ENCODE measurements around the gene POMP.

Gene POMP

DNA sequence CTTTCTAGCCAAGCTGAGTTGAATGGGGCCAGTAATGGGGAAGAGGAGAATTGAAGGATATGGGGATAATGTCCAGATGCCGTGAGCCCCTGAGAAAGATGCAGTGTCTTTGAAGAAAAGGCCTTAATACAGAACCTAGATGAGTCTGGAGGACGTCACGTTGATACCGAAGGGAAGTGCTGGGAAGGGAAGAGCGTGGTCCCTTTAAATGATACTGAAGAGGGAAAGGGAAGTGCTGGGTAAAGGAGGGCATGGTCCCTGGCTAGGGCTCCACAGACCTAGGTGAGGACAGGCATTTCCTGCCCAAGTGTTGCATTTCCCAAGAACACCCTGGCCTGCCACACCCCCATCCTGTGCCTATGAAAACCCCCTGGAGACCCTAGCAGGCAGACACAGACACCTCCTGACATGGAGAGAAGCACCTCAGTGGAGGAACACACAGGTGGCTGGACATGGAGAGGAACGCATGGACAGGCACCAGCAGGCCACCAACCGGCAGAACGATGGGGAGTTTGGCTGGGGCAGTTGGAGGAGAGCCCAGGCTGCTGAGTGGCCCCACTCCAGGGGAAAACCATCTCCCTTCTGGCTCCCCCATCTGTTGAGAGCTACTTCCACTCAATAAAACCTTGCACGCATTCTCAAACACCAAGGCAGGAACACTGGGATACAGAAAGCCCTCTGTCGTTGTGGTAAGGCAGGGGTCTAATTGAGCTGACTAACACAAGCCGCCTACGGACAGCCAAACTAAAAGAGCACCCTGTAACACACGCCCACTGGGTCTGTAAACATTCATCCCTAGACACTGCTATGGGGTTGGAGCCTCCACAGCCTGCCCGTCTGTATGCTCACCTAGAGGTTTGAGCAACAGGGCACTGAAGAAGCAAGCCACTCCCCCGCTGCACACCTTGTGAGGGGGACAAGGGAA is 34.9 kb upstream of the POMP start:
- in situ Hi-C loops (cut with HindIII; ENCODE audit: low pct_unique_long_range_greater_than_20kb, low sequenced_read_pairs), result no loop called here
- DNase-seq (ENCODE audit: low read depth in 1 of 2, low spot score in 1 of 2), result no peak
- no peak for TF ChIP-seq JUND (IDR thresholded peaks at IDR 0.05; ENCODE audit: low read depth)

DNA sequence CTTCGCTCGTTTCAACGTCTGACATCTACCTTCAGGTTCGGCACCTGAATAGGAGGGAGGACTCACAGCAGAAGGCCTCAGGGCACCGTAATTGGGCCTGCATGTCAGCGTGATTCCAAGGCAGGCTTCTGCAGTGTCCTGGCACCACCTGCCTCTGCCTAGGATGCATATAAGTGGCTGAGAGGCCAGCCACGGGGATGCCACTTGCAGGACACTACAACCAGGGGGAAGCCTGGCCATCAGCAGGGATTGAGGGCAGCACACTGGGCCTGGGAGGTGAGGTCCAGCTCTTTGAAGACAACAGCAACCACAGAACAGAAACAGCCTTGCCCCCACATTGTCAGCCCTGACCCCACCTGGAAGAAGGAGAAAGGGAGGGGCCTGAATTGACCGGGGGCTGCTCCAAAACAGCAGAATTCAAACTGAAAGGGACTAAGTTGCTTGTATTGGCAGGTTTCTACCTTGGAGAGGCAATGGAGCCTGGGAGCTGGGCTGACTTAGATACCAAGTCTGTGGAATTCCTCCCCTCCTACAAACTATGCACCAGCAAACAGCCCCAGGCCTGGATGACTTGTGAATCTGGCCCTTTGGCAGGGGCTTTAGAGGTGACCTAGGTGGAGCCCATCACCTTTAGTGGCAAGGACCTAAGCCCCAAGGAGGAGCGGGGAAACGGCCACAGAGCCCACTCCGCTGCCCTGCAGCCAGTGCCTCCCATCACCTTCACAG is 34.1 kb upstream of the POMP start:
- no peak for TF ChIP-seq JUND (IDR thresholded peaks at IDR 0.05; ENCODE audit: low read depth)
- in situ Hi-C loops (cut with HindIII; ENCODE audit: low pct_unique_long_range_greater_than_20kb, low sequenced_read_pairs), result no loop called here
- no peak for DNase-seq (ENCODE audit: low read depth in 1 of 2, low spot score in 1 of 2)

DNA sequence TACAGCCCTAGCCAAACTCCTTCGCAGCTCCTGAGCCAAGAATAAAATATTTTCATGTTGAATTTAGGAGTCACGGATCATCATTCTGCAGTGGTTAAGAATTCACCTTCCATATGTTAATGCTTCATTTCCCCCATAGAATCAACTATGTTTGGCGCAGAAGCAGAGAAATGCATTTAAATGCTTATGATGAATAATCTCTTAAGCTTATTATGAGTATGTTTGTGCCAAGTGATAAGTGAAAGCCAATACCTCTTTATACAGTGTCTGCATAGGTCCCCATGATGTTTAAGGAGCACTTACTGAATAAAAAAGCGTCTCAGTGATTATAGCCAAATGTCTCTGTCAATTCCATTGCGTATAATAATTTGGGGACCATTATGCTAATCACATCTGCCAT is 32.7 kb upstream of the POMP start:
- no peak for DNase-seq (ENCODE audit: low read depth in 1 of 2, low spot score in 1 of 2)
- TF ChIP-seq JUND (IDR thresholded peaks at IDR 0.05; ENCODE audit: low read depth), result no peak
- in situ Hi-C loops (cut with HindIII; ENCODE audit: low pct_unique_long_range_greater_than_20kb, low sequenced_read_pairs), result no loop called here

DNA sequence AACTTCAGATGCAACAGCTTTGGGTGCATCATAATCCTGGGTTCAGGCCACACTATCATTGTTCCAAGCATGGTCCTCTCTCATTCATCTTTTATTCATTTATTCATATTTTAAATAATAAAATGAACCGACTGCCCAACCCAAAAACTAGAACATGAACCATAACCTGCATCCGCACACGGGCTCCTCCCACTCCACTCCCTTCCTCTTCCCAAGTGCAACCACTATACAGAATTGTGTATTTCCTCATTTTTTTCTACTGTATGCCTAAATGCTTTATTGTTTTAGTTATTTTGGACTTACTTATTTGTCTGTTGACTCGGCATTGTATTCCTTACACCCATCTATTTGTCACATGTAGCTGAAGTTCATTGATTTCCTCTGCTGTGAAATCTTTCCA is 30.7 kb upstream of the POMP start:
- TF ChIP-seq JUND (IDR thresholded peaks at IDR 0.05; ENCODE audit: low read depth), result no peak
- DNase-seq (ENCODE audit: low read depth in 1 of 2, low spot score in 1 of 2), result no peak
- in situ Hi-C loops (cut with HindIII; ENCODE audit: low pct_unique_long_range_greater_than_20kb, low sequenced_read_pairs), result no loop called here

DNA sequence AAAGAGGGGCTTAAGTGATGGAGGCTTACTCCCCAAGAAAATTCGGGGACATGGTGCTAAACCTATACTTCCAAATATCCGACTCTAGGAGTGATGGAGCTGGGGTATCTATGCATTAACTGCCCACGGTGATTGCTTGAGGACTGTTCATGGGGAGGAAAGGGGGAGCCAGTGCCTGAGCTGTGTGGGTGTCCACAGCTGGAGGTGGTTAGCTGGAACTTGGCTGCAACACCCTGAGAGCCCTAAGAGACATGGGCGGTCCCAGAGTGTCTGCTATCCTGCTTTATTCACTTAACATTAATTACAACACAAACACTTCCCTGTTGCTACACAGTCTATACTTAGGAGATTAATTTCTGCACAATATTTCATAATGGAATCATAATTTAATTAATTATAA is 28.1 kb upstream of the POMP start:
- in situ Hi-C loops (cut with HindIII; ENCODE audit: low pct_unique_long_range_greater_than_20kb, low sequenced_read_pairs), result no loop called here
- no peak for TF ChIP-seq JUND (IDR thresholded peaks at IDR 0.05; ENCODE audit: low read depth)

DNA sequence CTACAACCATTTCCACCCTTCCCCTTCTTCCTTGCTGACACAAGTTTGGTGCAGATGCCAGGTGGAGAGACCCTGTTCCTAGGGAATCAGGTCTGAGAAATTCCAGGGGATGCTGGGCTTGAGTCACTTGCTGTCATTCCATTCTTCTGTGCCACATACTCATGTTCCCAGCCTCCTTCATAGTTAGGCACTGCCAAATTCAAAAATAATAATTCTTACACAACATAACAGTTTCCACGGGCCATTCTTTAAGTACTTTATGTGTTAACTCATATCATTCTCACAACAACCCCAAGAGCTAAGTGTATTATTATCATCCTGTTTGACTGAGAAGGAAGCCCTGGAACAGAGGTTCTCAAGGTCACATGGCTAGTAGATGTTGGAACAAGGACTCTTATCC is 27.1 kb upstream of the POMP start:
- DNase-seq (ENCODE audit: low read depth in 1 of 2, low spot score in 1 of 2), result no peak
- in situ Hi-C loops (cut with HindIII; ENCODE audit: low pct_unique_long_range_greater_than_20kb, low sequenced_read_pairs), result no loop called here
- no peak for TF ChIP-seq JUND (IDR thresholded peaks at IDR 0.05; ENCODE audit: low read depth)

More for the DNA sequence above, 28.1 kb upstream of the POMP start:
- DNase-seq (ENCODE audit: low read depth in 1 of 2, low spot score in 1 of 2), result no peak

DNA sequence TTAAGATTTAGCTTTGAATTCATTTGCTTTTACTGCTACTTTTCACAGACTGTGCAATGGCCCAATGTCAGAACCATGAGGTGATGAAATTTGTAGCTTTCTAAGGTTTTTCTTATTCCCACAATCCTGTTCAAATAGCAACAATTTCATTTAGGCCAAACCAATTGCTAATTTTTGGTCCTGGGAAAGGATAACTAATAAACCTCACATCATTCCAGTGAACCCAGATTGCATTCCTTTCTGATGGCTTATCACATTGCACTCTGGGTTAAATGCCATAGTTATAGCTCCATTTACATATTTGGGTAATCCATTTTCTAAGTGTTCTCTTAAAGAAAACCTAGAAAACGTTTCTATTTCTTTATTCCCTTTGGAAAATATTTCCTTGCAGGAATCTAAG is 22.9 kb upstream of the POMP start:
- in situ Hi-C loops (cut with HindIII; ENCODE audit: low pct_unique_long_range_greater_than_20kb, low sequenced_read_pairs), result no loop called here
- DNase-seq (ENCODE audit: low read depth in 1 of 2, low spot score in 1 of 2), result no peak
- no peak for TF ChIP-seq JUND (IDR thresholded peaks at IDR 0.05; ENCODE audit: low read depth)

DNA sequence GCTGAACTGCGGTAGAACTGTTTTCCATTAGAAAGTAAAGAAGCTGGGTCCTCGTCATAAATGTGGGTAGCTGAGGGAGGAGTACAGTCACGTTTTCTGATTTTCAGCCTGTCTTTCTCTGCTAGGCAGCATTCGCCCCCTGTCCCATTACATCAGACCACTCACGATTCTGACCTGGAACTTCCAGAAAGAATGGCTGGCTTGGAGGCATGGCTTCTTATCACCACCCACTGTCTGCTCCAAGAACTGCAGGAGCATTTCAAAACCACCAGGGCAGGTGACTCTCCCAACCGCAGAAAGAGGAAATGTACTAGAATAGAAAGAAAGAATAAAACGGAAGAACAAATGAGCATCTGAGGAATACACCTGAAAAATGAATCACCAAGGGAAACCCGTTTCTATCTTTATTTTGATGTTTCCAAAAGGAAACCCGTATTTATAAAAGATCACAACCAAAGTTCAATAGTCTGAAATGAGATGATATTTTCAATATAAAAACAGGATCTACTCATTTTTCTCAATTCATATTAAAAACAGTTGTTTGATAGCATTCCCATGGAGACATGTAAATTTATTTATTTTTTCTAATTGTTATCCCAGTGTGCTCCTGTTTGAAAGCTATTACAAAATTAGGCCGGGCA is 22.1 kb upstream of the POMP start:
- no peak for TF ChIP-seq JUND (IDR thresholded peaks at IDR 0.05; ENCODE audit: low read depth)
- in situ Hi-C loops (cut with HindIII; ENCODE audit: low pct_unique_long_range_greater_than_20kb, low sequenced_read_pairs), result no loop called here
- DNase-seq (ENCODE audit: low read depth in 1 of 2, low spot score in 1 of 2), result peak in 1 of 2 experiments; percentile 65

DNA sequence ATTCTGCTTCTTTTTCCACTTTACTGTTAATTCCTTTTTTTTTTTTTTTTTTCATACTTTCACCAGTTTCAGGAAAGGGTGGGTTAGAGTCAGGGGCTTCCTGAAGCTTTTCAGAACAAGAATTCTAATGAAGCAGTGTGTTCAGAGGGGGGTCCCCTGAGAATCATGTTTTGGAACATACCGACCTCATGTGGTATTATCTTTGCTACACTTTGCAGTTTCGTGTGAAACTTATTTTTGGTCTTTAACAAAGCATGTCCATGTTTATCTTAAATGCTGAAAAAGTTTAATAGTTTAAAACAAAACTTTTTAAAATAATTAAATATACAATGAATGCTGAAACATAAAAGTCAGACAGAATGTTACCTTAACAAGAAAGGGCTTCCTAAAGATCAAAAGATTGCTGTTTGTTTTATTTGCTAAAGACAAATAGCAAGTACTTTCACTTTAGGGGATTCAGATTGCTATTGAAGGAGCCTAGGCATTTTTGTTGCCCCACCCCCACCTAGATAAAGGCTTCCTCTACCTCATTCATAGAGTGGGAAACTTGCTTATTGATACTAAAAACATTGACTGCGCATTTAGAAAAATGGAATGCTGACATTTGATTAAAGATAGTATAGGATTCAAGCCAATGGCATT is 21.1 kb upstream of the POMP start:
- in situ Hi-C loops (cut with HindIII; ENCODE audit: low pct_unique_long_range_greater_than_20kb, low sequenced_read_pairs), result no loop called here
- no peak for TF ChIP-seq JUND (IDR thresholded peaks at IDR 0.05; ENCODE audit: low read depth)
- no peak for DNase-seq (ENCODE audit: low read depth in 1 of 2, low spot score in 1 of 2)

DNA sequence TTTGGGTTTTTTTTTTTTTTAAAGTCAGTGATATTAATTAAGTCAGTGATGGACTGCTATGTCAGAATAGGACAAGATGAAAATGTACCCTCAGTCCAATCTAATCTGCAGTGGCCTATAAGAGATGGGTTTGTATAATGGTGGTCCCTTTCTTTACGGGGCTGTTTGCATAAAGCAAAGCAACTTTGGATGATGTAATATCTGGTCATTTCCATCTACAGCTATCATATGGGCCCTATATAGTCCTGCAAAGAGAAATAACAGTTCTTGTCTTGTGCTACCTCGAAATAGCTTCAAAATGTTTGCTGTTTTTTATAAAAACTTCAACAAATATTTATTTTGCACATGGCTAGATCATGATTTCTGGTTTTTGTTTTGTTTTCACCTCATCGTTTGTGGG is 20.2 kb upstream of the POMP start:
- TF ChIP-seq JUND (IDR thresholded peaks at IDR 0.05; ENCODE audit: low read depth), result no peak
- no peak for DNase-seq (ENCODE audit: low read depth in 1 of 2, low spot score in 1 of 2)
- in situ Hi-C loops (cut with HindIII; ENCODE audit: low pct_unique_long_range_greater_than_20kb, low sequenced_read_pairs), result no loop called here

DNA sequence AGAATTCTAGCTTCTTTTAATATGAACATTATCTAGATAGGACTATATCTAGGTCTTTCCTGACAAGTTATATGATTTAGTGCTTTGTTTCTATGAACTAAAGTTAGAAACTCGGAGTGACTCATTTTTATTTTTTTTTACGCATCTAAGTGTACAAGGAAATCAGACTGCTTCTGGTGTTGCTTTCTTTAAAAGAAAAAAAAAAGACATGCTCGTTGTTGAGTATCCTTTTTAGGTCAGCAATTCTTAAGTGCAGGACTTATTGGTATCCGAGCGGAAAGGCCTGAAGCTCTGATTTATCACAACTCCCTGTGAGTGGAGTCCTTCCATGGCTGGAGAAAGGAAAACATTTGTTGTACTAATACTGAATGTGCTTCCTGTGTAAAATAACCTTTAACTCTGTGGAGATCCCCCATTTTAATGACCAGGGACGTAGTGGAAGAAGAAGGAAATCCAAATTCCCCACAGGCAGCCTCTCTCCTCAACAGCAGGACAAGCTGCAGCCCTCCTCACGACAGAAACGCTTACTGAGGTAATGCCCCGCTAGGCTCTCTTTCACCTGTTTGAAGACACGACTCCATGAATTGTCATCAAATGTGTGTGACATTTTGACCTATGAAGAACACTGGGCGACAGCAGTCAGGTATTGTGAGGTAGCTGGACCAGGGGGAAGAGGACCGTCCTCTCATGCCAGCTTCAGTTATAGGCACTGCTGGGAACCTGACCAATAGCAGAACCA is 17.9 kb upstream of the POMP start:
- no peak for TF ChIP-seq JUND (IDR thresholded peaks at IDR 0.05; ENCODE audit: low read depth)
- no peak for DNase-seq (ENCODE audit: low read depth in 1 of 2, low spot score in 1 of 2)
- in situ Hi-C loops (cut with HindIII; ENCODE audit: low pct_unique_long_range_greater_than_20kb, low sequenced_read_pairs), result no loop called here

DNA sequence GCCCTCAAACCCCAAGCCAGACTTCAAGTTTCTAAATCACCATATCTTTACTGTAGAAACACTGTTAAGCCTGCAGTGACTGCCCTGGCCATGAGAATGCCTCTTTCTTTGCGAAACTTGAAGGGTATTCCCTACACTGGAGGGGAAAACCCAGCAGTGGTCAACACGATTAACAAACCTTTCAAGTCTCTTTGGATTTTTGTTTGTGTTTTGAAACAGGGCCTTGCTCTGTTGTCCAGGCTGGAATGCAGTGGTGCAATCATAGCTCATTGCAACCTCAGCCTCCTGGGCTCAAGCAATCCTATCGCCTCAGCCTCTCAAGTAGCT is 17.4 kb upstream of the POMP start:
- in situ Hi-C loops (cut with HindIII; ENCODE audit: low pct_unique_long_range_greater_than_20kb, low sequenced_read_pairs), result no loop called here
- no peak for TF ChIP-seq JUND (IDR thresholded peaks at IDR 0.05; ENCODE audit: low read depth)
- no peak for DNase-seq (ENCODE audit: low read depth in 1 of 2, low spot score in 1 of 2)
